ENCODE data around the gene LEMD1.
A peak's percentile ranks its signal among the peaks of the same experiment; 100 is the strongest.

LEMD1 gene

DNA sequence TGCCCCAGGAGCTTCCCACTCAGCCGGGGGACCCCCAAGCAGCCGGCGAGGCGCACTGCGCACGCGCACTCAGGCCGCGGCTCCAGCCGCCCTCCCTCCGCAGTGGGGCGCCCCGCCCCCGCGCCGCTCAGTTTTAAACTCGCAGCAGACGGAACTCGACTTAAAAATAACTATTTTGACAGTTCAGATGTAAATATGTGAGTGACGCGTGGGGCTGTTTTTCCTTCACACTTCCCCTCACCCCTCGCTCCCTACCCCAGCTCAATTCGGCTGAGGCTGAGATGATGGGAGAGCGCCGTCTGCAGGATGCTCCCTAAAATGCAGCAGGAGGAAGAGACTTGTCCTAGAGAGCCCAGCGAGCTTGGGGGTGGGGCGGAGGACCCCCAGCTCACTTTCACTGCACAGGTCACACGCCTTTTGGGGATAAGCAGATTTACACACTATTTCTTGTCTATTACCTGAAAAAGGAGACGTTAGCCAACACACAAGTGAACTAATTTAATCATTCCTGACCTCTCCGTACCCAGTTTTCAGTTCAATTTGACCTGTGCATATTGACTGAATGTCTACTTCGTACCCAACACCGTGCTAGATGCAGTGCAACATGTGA, 8.9 kb upstream of the LEMD1 start:
- in situ Hi-C loops (cut with MboI; ENCODE audit: low sequenced_read_pairs, unreplicated experiment): no loop called here

DNA sequence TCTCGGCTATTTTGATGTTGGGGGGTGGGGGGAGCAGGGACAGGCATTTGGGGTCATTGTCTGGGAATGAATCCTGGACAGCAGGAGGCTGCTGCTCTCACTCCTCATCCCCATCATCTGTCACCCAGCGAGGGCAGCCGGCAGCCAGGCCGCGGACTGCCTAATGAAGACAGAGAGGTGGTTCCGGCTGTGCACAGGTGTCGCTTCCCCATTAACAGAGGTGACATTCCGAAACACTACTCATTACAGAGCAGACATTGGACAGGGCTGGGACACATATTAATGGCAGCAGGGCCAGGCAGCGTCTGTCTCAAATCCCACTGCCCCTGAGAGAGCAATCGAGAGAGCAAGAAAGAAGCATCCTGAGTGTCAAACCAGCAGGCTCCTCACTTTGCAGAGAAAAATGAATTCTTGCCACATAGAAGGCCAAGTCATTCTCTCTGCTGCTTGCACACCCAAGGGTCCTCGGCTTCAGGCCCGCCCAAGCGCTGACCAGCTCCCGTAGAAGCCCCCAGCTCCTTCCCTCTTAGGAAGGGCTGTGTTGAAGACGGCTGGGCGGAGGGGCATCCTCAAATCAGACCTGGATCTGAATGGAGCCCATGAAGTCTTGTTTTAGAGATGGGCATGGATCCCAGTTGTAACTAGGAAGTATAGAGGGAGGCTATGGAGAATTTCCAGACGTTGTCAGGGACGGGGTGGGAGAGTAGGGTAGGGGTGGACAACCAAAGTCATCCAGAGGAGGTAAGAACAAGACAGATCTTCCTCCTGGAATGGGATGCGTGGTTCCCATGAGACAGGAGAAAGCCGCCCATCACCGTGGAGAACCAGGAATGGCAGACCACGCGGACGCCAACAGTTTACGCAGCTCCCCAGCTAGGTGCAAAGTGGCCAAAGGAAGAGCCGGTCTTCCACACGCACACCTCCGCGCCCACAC, 8.2 kb upstream of the LEMD1 start:
- no peak for DNase-seq (ENCODE audit: low spot score)
- TF ChIP-seq, protein P1, sequence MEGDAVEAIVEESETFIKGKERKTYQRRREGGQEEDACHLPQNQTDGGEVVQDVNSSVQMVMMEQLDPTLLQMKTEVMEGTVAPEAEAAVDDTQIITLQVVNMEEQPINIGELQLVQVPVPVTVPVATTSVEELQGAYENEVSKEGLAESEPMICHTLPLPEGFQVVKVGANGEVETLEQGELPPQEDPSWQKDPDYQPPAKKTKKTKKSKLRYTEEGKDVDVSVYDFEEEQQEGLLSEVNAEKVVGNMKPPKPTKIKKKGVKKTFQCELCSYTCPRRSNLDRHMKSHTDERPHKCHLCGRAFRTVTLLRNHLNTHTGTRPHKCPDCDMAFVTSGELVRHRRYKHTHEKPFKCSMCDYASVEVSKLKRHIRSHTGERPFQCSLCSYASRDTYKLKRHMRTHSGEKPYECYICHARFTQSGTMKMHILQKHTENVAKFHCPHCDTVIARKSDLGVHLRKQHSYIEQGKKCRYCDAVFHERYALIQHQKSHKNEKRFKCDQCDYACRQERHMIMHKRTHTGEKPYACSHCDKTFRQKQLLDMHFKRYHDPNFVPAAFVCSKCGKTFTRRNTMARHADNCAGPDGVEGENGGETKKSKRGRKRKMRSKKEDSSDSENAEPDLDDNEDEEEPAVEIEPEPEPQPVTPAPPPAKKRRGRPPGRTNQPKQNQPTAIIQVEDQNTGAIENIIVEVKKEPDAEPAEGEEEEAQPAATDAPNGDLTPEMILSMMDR (IDR thresholded peaks at IDR 0.05; ENCODE audit: borderline replicate concordance, control extremely low read depth, extremely low read depth, insufficient read depth, missing control alignments): no peak
- in situ Hi-C loops (cut with MboI; ENCODE audit: low sequenced_read_pairs, unreplicated experiment): no loop called here

More for the DNA sequence above, 8.9 kb upstream of the LEMD1 start:
- DNase-seq (ENCODE audit: low spot score): peak; percentile 79
- TF ChIP-seq, protein P1 (IDR thresholded peaks at IDR 0.05; ENCODE audit: borderline replicate concordance, control extremely low read depth, extremely low read depth, insufficient read depth, missing control alignments): peak; percentile 51

DNA sequence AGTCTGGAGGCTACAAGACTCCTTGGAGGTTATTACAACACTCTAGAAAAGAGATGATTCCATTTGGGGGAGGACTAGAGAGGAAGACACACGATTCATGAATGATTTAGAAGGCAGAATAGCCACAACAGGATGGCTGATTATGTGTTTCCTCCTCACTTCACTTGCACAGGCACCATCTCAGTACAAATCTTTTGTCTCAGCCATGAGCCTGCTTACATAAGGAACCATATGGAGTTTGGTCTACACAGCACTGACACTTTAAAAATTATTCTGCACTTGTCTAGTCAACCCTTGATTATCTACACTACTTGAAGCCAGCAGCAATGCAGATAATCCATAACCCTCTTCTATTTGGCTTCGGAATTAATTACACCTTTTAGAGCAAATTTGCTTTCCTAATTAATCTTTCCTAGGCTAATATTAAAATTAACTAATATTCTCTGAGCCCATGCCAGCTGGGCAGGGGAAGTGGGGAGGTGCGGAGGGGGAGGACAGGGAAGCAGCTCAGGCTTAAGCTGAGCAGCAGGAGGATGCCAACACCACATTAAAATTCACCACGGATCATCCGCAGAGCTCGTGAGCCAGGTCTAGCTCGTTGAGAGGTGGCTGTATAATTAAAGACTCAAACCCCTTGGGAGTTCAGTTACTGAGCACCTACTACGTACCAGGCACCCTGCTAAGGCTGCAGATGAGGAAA, 3.2 kb upstream of the LEMD1 start:
- TF ChIP-seq, protein P1 (IDR thresholded peaks at IDR 0.05; ENCODE audit: borderline replicate concordance, control extremely low read depth, extremely low read depth, insufficient read depth, missing control alignments): no peak
- no peak for DNase-seq (ENCODE audit: low spot score)
- in situ Hi-C loops (cut with MboI; ENCODE audit: low sequenced_read_pairs, unreplicated experiment): no loop called here

DNA sequence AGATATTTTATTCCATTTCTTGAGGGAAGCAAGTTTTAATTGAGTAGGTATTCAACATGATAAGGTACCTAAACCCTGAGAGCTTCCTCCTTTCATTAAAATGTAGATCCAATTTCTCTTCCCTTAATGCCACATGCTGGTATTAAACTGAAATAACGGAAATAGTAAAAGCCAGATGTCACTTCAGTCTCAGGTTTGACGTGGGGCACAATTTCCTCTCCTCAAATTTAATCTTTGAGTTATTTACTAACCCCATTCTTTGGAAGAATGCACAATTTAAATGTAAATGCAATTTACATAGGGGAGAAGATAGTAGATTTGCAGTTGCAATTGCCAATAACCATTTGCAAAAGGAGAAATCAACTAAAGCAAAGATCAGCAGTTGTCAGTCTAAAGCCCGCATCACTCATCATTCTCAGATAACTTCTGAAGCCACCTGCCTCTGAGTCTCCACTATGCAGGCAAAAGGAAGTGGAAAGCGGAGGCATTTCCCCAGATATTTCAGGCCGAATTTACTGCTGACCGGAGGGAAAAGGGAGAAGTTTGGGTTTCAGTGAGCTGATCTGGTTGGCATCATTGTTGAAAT, 2.1 kb upstream of the LEMD1 start:
- TF ChIP-seq, protein P1 (IDR thresholded peaks at IDR 0.05; ENCODE audit: borderline replicate concordance, control extremely low read depth, extremely low read depth, insufficient read depth, missing control alignments): no peak
- DNase-seq (ENCODE audit: low spot score): no peak
- in situ Hi-C loops (cut with MboI; ENCODE audit: low sequenced_read_pairs, unreplicated experiment): no loop called here

DNA sequence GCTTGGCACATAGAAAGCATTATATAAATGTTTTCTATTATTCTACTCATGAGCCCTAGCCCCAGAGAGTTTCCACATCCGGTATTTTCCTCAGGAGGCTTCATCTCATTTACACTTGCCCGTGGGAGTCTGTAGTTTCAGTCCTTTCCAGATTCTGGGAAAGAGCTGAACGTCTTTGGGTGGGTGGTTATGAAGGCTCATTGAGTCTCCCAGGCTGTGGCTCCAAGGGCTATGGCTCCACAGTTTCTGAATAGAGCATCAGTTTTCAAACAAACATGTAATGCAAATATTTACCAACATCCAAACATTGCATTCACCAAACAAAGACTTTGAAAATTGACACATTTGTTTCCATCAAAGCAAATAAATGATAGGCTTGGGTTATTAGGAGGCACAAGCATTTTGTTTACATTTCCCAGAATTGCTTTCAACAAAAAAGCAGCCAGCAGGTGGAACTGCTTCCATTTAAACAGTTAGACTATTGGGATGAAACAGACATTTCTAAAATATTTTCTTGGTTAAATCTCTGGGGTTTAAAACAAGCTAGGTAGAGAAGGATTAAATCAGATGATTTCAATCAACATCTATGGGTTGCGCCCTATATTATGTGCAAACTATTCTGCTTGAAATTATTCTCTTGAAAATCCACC, 1.3 kb upstream of the LEMD1 start:
- no peak for DNase-seq (ENCODE audit: low spot score)
- TF ChIP-seq, protein P1 (IDR thresholded peaks at IDR 0.05; ENCODE audit: borderline replicate concordance, control extremely low read depth, extremely low read depth, insufficient read depth, missing control alignments): no peak
- in situ Hi-C loops (cut with MboI; ENCODE audit: low sequenced_read_pairs, unreplicated experiment): no loop called here

DNA sequence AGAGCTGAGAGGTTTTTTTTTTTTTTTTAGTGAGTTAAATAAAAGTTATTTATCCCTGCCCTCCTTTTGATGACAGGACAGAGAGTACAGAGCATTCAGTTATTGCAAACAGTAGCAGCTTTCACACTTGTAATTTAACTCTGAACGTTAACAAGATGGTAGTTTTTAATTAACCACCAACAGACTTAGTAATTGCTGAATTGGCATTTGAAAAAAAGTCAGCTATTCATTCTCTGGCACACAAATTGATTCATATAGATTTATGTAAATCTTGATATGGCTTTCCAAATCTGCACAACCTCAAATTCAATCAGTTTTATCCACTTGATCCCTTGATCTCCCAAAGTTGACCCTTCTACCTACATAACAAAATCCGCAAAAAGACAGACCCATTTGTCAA, 918 bp downstream of the LEMD1 start:
- TF ChIP-seq, protein P1 (IDR thresholded peaks at IDR 0.05; ENCODE audit: borderline replicate concordance, control extremely low read depth, extremely low read depth, insufficient read depth, missing control alignments): no peak
- in situ Hi-C loops (cut with MboI; ENCODE audit: low sequenced_read_pairs, unreplicated experiment): no loop called here
- DNase-seq (ENCODE audit: low spot score): no peak

All from GM13976 (cell line).